ENCODE measurements around the gene HINT3. TPM values are rescaled to one million over a fixed set of nuclear protein-coding genes. Genes with fewer than 3 reads are reported as not detected.

HINT3 gene
- total RNA-seq, 6 experiments from 2014 or later = 8.5 to 16.6 (median 14.3) TPM

- ATAC-seq = no peak
- WGBS (ENCODE audit: insufficient coverage, low coverage, low lambda C conversion rate, missing lambda C conversion rate) = 87% methylated on average over 8 of the region's 8 CpGs
- no peak overlapping the region for H3K27ac ChIP-seq
- H3K36me3 ChIP-seq = peaks cover 2 to 21% (median 14%) of the 10 kb centered on the region in 4 donors
- no peak overlapping the region for H3K4me3 ChIP-seq
- TF ChIP-seq POLR2A (IDR thresholded peaks at IDR 0.05) = no peak
- no peak for TF ChIP-seq CTCF (IDR thresholded peaks at IDR 0.05)
- DNase-seq = no peak
- no peaks in the 10 kb centered on the region for H3K27me3 ChIP-seq
- H3K9me3 ChIP-seq = no peaks in the 10 kb centered on the region
- H3K4me1 ChIP-seq = no peaks in the 10 kb centered on the region
- intact Hi-C loops (cut with DNase I) = no loop called here
Measured at GRCh38 chr6:126002755-126003679, 46.4 kb downstream of the HINT3 start.

- no peaks in the 10 kb centered on the region for H3K9me3 ChIP-seq
- no peak overlapping the region for H3K4me3 ChIP-seq
- intact Hi-C loops (cut with DNase I) = no loop called here
- H3K36me3 ChIP-seq = peaks cover 0 to 38% (median 23%) of the 10 kb centered on the region in 4 donors
- H3K27me3 ChIP-seq = no peaks in the 10 kb centered on the region
- DNase-seq = no peak
- no peak overlapping the region for H3K27ac ChIP-seq
- H3K4me1 ChIP-seq = no peaks in the 10 kb centered on the region
- no peak for TF ChIP-seq CTCF (IDR thresholded peaks at IDR 0.05)
- TF ChIP-seq POLR2A (IDR thresholded peaks at IDR 0.05) = no peak
- no peak for ATAC-seq
Measured at GRCh38 chr6:126007800-126008199, 51.2 kb downstream of the HINT3 start.

- DNase-seq (no peak), ATAC-seq (no peak)
- intact Hi-C loops (cut with DNase I) = no loop called here
- no peaks in the 10 kb centered on the region for H3K9me3 ChIP-seq
- H3K4me3 ChIP-seq = no peak overlapping the region
- no peaks in the 10 kb centered on the region for H3K27me3 ChIP-seq
- WGBS (ENCODE audit: insufficient coverage, low coverage, low lambda C conversion rate, missing lambda C conversion rate) = 94% methylated on average over 4 of the region's 4 CpGs
- H3K36me3 ChIP-seq = peaks cover 6 to 55% (median 39%) of the 10 kb centered on the region in 4 donors
- no peaks in the 10 kb centered on the region for H3K4me1 ChIP-seq
- H3K27ac ChIP-seq = no peak overlapping the region
- TF ChIP-seq POLR2A (IDR thresholded peaks at IDR 0.05) (no peak), CTCF (IDR thresholded peaks at IDR 0.05) (no peak)
Measured at GRCh38 chr6:126010040-126010439, 53.5 kb downstream of the HINT3 start.

- DNase-seq (no peak), ATAC-seq (no peak)
- Histone ChIP-seq H3K9me3 (no peaks in the 10 kb centered on the region), H3K4me3 (no peak overlapping the region), H3K27ac (no peak overlapping the region), H3K27me3 (no peaks in the 10 kb centered on the region), H3K36me3 (peaks cover 6 to 52% (median 33%) of the 10 kb centered on the region in 4 donors), H3K4me1 (peaks cover 0 to 7% (median 0%) of the 10 kb centered on the region in 4 donors)
- TF ChIP-seq POLR2A (IDR thresholded peaks at IDR 0.05) = no peak
- no peak for TF ChIP-seq CTCF (IDR thresholded peaks at IDR 0.05)
- WGBS (ENCODE audit: insufficient coverage, low coverage, low lambda C conversion rate, missing lambda C conversion rate) = 92% methylated on average over 1 of the region's 1 CpG
- intact Hi-C loops (cut with DNase I) = no loop called here
Measured at GRCh38 chr6:126015863-126016262, 59.3 kb downstream of the HINT3 start.
